ENCODE measurements around the gene TTC9B. TPM values are rescaled to one million over a fixed set of nuclear protein-coding genes. Genes with fewer than 3 reads are reported as not detected.

The TTC9B gene
- total and polyA plus RNA-seq, 2 of the 4 experiments (the other 2 are of a cell fraction): not detected

- Histone ChIP-seq H3K9me1 (ENCODE audit: insufficient read depth, low read length) (no peaks in the 10 kb centered on the region), H3K79me1 (ENCODE audit: low read depth in 1 of 2, low read length in 2 of 2) (no peaks in the 10 kb centered on the region), H2AFZ (replicated peaks; ENCODE audit: low read length, poor library complexity) (no peak overlapping the region), H2AK5ac (ENCODE audit: low read depth, low read length) (no peak overlapping the region), H3K56ac (ENCODE audit: extremely low read depth, insufficient read depth, low read length) (no peak overlapping the region), H2BK20ac (ENCODE audit: low read depth, low read length) (no peak overlapping the region), H4K20me1 (ENCODE audit: insufficient read depth, low read length) (no peaks in the 10 kb centered on the region), H3K14ac (replicated peaks; ENCODE audit: low read depth, low read length) (no peak overlapping the region), H2BK5ac (ENCODE audit: low read depth, low read length, poor library complexity, severe bottlenecking) (no peak overlapping the region), H2AK9ac (replicated peaks; ENCODE audit: low read depth, low read length, poor library complexity) (no peak overlapping the region), H3K4me2 (ENCODE audit: low read depth, low read length) (no peak overlapping the region), H4K91ac (ENCODE audit: insufficient read depth, low read depth, low read length) (no peak overlapping the region), H3K23ac (ENCODE audit: low read depth, low read length) (no peak overlapping the region), H2BK120ac (ENCODE audit: low read depth, low read length) (no peak overlapping the region), H3K36me3 (ENCODE audit: control insufficient read depth, insufficient read depth, low read length) (no peaks in the 10 kb centered on the region), H3K4ac (ENCODE audit: low read depth, low read length) (no peak overlapping the region), H3K4me3 (ENCODE audit: insufficient read depth, low read depth, low read length) (no peak overlapping the region), H3K9me3 (ENCODE audit: control insufficient read depth, insufficient read depth, low read length) (no peaks in the 10 kb centered on the region), H3K27ac (ENCODE audit: insufficient read depth, low read length) (no peak overlapping the region), H4K8ac (ENCODE audit: low read depth in 2 of 2, low read length in 2 of 2) (no peak overlapping the region), H2BK15ac (ENCODE audit: low read depth, low read length) (no peak overlapping the region), H3K4me1 (ENCODE audit: control insufficient read depth, insufficient read depth, low read length) (no peaks in the 10 kb centered on the region), H3K27me3 (ENCODE audit: control insufficient read depth, insufficient read depth, low read length) (no peaks in the 10 kb centered on the region), H4K5ac (ENCODE audit: low read depth, low read length) (no peak overlapping the region), H3K18ac (ENCODE audit: low read depth, low read length) (no peak overlapping the region), H3K9ac (ENCODE audit: low read depth, low read length) (no peak overlapping the region)
- DNase-seq: no peak
- TF ChIP-seq MXI1 (IDR thresholded peaks at IDR 0.05; ENCODE audit: borderline replicate concordance, low read depth, low read length): no peak
- TF ChIP-seq ELK1 (IDR thresholded peaks at IDR 0.05; ENCODE audit: borderline replicate concordance, low read depth, low read length): no peak
- no peak for TF ChIP-seq BHLHE40 (IDR thresholded peaks at IDR 0.05; ENCODE audit: low read depth, low read length)
- no peak for ATAC-seq (ENCODE audit: low read depth)
- 73% methylated on average over 3 of the region's 5 CpGs; no CpG with 5 or more reads in 1 of the 2 experiments for WGBS, 2 experiments (ENCODE audit: extremely low coverage in 2 of 2, insufficient read length in 1 of 2)
- dilution Hi-C loops (cut with HindIII; ENCODE audit: low sequenced_read_pairs, unreplicated experiment) (no loop called here), intact Hi-C loops (cut with micrococcal nuclease) (no loop called here), in situ Hi-C loops (cut with MboI; ENCODE audit: low sequenced_read_pairs) (no loop called here)
- ChIA-PET POLR2A (ENCODE audit: unreplicated experiment) (no interaction called here), CTCF (interaction anchor here (0.5 kb wide), 1 partner anchor 14 kb away, joined by 3 read pairs; no protein-coding TSS in a partner anchor)
- no TSS peak for BruUV-seq (replicated peaks)
Measured at GRCh38 chr19:40177286-40178070, 40.7 kb downstream of the TTC9B start.
